HG03103 (cell line): ENCODE data around the gene CELF2.
"Not testable (repeated sequence)": the region's sequence is repeated elsewhere in the genome, so short reads cannot be mapped to it uniquely, and the experiment has no call there.

Source experiments
- ATAC-seq: cut with Tn5 transposase; IDR thresholded peaks from one replicate; pipeline ENCODE4 v1.9.1; 2021; ENCODE audit warnings: low read depth; ENCODE audit not compliant: unreplicated experiment

Gene CELF2

GRCh38 chr10:11017570-11018431 lies at the start of gene CELF2:
TSS of gene CELF2 (plus strand) at chr10:11017872. CDS start at chr10:11018090, 218 bp downstream.
- ATAC-seq = peak; percentile 75

- ATAC-seq = no peak
These were observed 49.4 kb upstream of the CELF2 start for GRCh38 chr10:10968257-10968588.

GRCh38 chr10:10973310-10973709 lies 44.4 kb upstream of the CELF2 start:
- ATAC-seq = no peak

- no peak for ATAC-seq
These were observed 42.0 kb upstream of the CELF2 start for GRCh38 chr10:10975647-10976046.

- no peak for ATAC-seq
These were observed 41.0 kb upstream of the CELF2 start for GRCh38 chr10:10976652-10977051.

GRCh38 chr10:10977226-10977956 lies 40.3 kb upstream of the CELF2 start:
- ATAC-seq = no peak

- no peak for ATAC-seq
These were observed 39.7 kb upstream of the CELF2 start for GRCh38 chr10:10977978-10978377.

GRCh38 chr10:10985361-10985760 lies 32.3 kb upstream of the CELF2 start:
- ATAC-seq = no peak

GRCh38 chr10:10986606-10987005 lies 31.1 kb upstream of the CELF2 start:
- ATAC-seq = no peak

GRCh38 chr10:10987111-10987510 lies 30.6 kb upstream of the CELF2 start:
- no peak for ATAC-seq

GRCh38 chr10:10989669-10990068 lies 28.0 kb upstream of the CELF2 start:
- no peak for ATAC-seq

GRCh38 chr10:10991144-10991543 lies 26.5 kb upstream of the CELF2 start:
- no peak for ATAC-seq

- no peak for ATAC-seq
These were observed 25.6 kb upstream of the CELF2 start for GRCh38 chr10:10992072-10992471.

GRCh38 chr10:10992961-10993714 lies 24.5 kb upstream of the CELF2 start:
- ATAC-seq = no peak

- ATAC-seq = no peak
These were observed 23.9 kb upstream of the CELF2 start for GRCh38 chr10:10993785-10994184.

GRCh38 chr10:10994360-10994759 lies 23.3 kb upstream of the CELF2 start:
- ATAC-seq = no peak

GRCh38 chr10:10995120-10995519 lies 22.6 kb upstream of the CELF2 start:
- no peak for ATAC-seq

- no peak for ATAC-seq
These were observed 20.6 kb upstream of the CELF2 start for GRCh38 chr10:10996966-10997620.

GRCh38 chr10:10999501-10999900 lies 18.2 kb upstream of the CELF2 start:
- ATAC-seq = not testable (repeated sequence)

GRCh38 chr10:11002485-11002884 lies 15.2 kb upstream of the CELF2 start:
- no peak for ATAC-seq

GRCh38 chr10:11002916-11003315 lies 14.8 kb upstream of the CELF2 start:
- no peak for ATAC-seq
